ENCODE measurements around the gene FBXO27.

- no peak for TF ChIP-seq EZH2 (IDR thresholded peaks at IDR 0.05)
- TF ChIP-seq POLR2AphosphoS5 (IDR thresholded peaks at IDR 0.05; ENCODE audit: borderline replicate concordance, low read depth, low read length), result no peak
Measured at GRCh38 chr19:38990949-38991697, 41.2 kb downstream of the FBXO27 start.
